Measurements from ENCODE around the gene CCL23.

- TF ChIP-seq, protein P1, sequence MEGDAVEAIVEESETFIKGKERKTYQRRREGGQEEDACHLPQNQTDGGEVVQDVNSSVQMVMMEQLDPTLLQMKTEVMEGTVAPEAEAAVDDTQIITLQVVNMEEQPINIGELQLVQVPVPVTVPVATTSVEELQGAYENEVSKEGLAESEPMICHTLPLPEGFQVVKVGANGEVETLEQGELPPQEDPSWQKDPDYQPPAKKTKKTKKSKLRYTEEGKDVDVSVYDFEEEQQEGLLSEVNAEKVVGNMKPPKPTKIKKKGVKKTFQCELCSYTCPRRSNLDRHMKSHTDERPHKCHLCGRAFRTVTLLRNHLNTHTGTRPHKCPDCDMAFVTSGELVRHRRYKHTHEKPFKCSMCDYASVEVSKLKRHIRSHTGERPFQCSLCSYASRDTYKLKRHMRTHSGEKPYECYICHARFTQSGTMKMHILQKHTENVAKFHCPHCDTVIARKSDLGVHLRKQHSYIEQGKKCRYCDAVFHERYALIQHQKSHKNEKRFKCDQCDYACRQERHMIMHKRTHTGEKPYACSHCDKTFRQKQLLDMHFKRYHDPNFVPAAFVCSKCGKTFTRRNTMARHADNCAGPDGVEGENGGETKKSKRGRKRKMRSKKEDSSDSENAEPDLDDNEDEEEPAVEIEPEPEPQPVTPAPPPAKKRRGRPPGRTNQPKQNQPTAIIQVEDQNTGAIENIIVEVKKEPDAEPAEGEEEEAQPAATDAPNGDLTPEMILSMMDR (IDR thresholded peaks at IDR 0.05; ENCODE audit: insufficient read depth, low read length, poor library complexity, severe bottlenecking), result no peak
- TF ChIP-seq EZH2phosphoT487 (conservative IDR thresholded peaks at IDR 0.05; ENCODE audit: low read length), result no peak
These were observed 1.7 kb upstream of the CCL23 start for GRCh38 chr17:36019423-36019822.
